Esophagus muscularis mucosa (tissue), 2 donors: ENCODE results near the gene SPATS2.

Source experiments
- POLR2A ChIP-seq: fragments of 450-650 bp; IDR thresholded peaks from one replicate; pipeline ENCODE4 v1.6.1; 2017; ENCODE audit warnings: antibody characterized with exemption, moderate library complexity, mild to moderate bottlenecking, low read depth
- POLR2AphosphoS5 ChIP-seq, 2 donors: sonication (generic); formaldehyde crosslinking; IDR thresholded peaks; one replicate each; pipeline ENCODE4 v1.6.1; 2017; ENCODE audit warnings: antibody characterized with exemption in 2 of 2

GRCh38 chr12:49502590-49502989, 135.3 kb downstream of the SPATS2 start:
- TF ChIP-seq POLR2A (no peak), POLR2AphosphoS5 (IDR thresholded peaks at IDR 0.05) (no peak)
